GM18499 (cell line): ENCODE data around the gene FLNB.

ENCODE experiments used
- ATAC-seq: cut with Tn5 transposase; IDR thresholded peaks from one replicate; pipeline ENCODE4 v1.9.1; 2021; ENCODE audit warnings: moderate number of reproducible peaks; ENCODE audit not compliant: insufficient read depth, unreplicated experiment

FLNB gene

DNA sequence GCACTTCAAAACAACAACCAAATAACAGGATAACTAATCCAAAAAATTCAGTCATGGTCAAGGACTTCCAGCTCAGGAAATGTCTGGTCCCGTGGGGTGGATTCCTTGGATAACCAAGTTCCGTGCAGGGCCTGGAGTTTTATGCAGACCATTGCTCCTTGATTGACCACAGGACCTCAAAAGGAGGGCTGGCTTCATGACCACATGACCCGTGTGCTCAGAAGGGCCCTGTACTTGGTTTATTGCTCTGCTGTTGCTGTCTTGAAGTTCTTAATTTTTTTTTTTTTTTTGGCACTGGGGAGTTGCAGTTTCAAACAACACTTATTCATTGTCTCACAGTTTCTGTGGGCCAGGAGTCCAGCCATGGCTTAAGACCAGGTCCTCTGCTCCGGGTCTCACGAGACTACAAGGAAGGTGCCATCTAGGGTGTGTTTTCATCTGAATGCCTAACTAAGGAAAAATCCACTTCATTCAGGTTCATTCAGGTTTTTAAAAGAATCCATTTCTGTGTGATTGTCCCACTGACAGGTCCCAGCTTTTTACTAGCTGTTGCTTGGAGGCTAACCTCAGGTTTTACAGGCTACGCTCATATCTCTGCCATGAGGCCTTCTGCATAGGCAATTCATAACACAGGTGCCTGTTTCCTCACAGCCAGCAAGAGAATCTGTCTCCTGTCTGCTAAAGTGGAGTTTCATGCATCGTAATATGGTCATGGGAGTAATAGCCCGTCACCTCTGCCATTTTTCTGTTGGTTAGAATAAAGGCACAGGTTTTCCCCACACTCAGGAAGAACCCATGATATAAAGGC, 65.3 kb downstream of the FLNB start:
- ATAC-seq, result no peak

DNA sequence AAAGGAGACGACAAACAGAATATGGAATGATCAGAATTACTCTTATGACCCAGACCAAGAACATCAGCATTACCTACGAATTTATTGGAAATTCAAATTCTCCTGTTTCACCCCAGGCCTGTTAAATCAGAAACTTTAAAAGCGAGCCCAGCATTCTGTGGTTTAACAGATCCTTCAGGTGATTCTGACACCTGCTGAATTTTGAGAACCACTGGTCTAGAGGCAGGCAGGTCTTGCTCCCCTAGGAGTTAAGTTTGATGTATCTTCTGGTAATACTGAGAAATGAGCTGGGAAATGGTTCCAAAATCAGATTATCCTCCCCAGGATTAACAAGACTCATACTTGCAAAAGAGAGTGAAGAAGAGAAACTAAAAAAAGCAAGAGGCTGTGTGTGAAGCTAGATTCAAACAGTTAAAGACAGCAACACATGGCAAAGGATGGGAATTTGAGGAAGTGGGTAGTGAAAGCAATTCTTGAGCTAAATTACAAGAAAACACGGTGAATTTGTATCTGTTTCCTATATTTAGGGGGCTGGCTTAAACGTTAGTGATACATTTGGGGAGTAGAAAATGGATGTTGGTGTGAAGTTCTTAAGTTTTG, 66.0 kb downstream of the FLNB start:
- ATAC-seq, result no peak

DNA sequence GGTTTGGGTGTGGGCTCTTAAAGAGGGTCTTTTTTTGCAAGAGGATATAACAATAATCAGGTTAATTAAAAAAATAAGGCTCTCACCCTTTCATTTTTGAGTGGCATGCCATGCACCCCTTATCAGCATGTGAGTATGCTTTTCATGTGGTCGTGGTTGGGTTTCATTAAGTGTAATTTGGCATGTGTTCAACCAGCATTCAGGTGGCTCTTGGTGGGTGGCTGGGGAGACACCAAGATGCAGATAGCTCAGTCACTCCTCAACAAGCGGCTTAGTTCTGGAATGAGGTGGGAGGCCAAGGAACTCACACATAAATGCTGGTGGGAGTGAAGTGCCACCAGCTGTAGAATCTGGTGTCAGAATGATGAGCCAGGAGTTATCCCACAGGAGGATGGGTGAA, 66.8 kb downstream of the FLNB start:
- ATAC-seq, result no peak

DNA sequence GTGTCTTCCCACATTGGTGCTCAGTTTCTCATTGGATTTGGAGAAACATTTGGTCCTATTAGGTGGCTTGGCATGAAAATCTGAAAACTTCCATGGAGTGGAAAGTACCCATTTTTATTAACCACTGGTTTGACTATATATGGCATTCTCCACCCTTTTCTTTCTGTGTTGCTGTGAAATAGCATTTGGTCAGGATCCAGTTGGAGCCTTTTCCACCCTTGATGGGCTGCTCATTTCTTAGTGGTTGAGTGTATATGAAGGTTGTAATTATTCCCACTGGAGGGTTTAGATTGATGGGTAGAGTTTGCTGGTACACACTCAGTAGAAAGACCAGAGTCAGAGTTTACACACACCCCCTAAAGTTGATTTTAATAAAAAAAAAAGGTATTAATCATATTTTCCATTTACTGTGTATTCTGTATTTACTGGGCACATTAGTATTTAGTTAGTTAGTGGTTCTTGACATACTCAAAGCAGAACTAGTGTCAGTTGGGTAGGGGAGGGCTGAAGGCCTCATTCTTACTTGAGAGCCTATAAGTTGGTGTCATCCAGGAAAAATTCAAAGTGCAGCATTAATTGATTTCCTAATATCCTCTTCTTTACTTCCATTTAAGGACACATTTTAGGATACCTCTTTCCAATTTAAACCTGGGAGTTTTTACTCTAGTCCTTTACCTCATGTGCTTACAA, 69.5 kb downstream of the FLNB start:
- ATAC-seq, result no peak

DNA sequence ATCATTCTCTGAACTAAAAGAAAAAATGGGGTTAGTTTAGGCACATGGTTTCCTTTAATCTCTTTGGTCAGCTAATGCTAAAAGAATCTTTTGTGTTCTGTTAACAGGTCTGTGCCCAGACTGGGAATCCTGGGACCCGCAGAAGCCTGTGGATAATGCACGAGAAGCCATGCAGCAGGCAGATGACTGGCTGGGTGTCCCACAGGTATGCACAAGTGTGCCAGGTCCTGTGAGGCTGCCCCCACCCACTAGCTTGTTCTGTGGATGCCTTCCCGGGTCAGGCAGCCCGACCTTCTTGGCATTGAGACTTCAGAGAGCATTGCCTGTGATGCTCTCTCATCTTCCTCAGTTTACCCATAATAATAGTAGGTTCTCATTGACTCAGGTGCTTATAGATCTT, 70.4 kb downstream of the FLNB start:
- ATAC-seq, result no peak

DNA sequence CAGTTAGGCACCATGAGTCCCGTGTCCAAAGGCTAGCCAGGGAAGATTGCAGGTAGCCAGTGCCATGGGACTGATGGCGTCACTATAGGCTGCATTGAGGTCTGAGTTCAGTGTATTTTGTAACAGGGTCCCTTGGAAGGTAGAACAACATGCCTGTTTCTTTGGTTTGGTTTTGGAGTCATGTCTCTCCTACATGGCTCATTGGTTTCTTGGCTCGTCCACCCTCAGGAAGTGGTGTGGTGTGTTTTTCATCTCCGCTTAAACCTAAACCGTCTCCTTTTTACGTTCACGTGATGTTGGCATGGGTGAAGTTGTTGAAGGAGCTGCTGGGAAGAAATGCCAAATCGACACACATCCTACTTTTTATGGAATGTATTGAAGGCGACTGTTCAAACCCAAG, 71.6 kb downstream of the FLNB start:
- ATAC-seq, result no peak

DNA sequence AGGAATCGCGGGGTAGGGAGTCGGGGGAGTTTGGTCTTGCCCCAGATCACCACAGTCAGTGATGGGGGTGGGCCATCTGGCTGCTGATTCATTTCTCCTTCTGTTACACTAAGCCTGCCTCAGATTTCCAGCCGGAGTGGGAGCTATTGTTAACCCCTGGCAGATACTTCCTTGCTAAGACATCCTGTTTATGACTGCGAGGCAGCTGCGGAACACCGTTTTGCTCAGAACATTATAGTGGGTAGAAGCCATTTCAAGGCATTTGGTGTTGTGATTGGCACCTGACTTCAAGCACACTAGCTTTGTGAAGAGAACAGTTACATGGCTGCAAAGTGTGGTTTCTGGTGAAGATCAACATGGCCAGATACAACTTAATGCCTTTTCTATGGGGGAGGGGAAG, 73.8 kb downstream of the FLNB start:
- no peak for ATAC-seq

DNA sequence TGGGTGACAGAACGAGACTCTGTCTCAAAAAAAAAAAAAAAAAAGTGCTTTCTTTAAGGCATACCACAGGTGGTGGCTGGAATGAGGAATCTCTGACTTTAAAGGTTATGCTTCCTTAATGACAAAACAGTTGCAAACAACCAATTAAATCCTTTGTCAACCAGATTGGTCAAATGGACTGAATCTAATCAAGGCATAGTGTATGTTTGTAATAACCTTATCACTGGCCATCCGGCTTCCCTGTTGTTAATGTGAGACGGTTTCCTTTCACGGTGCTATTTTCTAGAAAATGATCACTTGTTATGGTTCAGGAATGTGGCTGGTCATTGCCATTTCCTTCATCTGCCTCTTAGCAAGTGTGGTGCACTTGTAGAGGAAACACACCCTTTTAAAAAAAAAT, 75.9 kb downstream of the FLNB start:
- ATAC-seq, result no peak

DNA sequence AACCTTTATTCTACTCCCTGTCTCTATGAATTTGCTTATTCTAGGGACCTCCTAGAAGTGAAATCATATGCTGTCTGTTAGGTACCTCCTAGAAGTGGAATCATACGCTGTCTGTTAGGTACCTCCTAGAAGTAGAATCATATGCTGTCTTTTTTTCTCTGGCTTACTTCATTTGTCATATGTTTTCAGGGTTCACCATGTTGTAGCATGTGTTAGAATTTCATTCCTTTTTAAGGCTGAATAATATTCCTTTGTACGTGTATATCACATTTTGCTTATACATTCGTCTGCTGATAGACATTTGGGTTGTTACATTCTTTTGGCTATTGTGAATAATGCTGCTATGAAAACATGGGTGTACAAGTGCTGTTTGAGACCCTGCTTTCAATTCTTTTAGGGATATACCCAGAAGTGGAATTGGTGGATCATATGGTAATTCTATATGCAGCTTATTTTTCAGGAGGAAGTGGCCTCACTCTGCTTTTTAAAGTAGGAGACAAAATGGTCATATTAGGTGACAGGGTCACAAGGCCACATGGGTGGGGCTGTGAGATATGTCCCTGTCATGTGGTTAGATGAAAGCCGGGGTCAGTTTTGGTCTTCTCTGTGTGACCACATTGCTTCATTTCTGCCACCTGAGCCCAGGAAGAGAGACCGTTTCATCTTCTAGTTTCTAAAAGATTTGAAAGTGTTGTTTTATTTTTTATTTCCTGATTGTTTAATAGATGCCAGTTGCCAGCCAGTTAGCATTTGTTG, 76.7 kb downstream of the FLNB start:
- no peak for ATAC-seq

DNA sequence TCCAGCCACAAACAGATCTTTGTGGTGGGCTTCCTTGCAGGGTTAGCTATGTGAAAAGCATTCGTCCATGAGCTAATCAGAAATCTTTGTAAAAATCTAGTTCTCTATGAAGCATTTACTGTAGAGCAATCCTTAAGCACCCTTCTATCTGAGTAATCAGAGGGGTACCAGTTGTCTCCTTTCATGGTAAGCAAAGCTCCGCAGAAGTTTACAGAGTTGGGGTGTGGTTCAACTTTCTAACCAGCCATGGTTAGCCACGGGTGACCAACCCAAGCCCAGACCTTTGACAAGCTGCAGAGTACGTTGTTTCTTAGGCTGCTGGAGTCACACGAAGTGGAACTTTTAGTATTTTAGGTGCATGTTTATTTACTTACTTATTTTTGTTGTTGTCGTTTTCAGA, 77.4 kb downstream of the FLNB start:
- no peak for ATAC-seq

DNA sequence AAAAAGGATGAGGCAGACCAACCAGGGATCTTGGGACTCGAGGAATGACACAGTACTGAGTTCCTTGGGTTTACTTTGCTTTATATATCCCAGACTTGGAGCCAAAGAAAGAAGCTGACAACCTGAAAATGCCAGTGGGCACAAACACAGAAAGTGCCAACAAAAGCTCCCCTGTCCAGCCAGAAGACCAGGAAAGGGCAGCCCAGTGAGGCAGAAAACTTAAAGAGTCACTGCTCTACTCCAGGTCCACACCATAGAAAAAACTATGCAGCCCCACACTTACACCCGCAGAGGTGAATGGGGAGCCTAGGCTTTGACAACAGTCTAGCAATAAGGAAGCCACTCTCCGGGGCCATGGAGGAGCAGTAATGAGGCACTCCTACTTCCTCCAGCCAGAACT, 80.3 kb downstream of the FLNB start:
- no peak for ATAC-seq

DNA sequence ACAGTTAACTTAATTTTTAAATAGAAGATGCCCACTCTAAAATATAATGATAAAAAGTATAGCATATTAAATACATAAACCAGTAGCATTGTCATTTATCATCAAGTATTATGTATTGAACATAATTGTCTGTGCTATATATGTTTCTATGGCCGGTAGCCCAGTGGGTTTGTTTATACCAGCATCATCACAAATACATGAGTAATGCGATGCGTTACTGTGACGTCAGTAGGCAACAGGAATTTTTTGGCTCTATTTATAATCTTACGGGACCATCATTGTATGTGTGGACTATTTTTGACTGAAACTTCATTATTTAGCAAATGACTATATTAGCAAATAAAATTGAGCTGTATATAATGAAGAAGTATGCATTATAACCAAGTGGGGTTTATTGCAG, 82.1 kb downstream of the FLNB start:
- ATAC-seq, result no peak

DNA sequence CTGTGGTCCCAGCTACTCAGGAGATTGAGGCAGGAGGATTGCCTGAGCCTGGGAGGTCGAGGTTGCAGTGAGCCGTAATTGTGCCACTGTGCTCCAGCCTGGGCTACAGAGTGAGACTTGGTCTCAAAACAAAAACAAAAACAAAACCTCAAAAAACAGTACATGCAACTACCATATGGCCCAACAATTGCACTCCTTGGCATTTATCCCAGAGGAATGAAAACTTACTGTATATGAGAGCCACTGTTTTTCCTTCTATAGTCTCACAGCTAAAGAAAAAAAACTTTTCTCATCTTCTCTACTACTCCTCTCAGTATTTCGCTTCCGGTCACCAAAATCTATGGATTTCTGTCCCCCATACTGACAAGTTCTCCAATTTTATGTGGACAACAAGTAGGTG, 84.3 kb downstream of the FLNB start:
- ATAC-seq, result no peak

DNA sequence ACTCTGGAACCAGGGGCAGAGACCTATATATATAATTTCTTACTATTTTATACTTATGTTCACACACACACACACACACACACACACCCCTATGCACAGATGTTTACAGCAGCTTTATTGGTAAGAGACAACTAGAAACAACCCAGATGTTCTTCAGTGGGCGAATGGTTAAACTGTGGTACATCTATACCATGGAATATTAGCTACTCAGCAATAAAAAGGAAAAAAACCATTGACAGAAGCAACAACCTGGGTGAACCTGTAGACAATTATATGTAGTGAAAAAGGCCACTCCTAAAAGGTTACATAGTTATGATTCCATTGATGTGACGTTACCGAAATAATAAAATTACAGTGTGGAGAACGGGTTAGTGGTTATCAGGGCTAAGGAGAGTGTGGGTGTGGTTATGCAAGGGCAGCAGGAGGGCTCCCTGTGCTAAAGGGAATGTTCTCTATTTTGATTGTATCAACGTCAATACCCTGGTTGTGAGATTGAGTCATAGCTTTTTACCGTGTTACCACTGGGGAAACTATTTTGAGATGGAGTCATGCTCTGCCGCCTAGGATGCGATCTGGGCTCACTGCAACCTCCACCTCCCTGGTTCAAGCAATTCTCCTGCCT, 85.5 kb downstream of the FLNB start:
- ATAC-seq, result no peak

DNA sequence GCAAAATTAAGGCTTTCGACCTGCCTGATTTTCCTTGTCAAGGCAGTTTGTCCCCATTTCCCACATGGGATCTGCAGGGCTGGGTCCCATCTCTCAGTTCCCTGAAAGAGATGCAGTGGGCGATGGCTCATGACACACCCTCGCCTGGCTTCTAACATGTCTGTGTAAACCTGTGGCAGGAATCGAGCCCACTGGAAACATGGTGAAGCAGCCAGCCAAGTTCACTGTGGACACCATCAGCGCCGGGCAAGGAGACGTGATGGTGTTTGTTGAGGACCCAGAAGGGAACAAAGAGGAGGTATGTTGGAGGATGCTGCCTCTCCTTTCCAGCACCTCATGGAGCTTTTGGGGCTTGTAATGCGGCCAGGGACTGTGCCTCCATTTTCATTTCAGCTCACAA, 86.4 kb downstream of the FLNB start:
- no peak for ATAC-seq

DNA sequence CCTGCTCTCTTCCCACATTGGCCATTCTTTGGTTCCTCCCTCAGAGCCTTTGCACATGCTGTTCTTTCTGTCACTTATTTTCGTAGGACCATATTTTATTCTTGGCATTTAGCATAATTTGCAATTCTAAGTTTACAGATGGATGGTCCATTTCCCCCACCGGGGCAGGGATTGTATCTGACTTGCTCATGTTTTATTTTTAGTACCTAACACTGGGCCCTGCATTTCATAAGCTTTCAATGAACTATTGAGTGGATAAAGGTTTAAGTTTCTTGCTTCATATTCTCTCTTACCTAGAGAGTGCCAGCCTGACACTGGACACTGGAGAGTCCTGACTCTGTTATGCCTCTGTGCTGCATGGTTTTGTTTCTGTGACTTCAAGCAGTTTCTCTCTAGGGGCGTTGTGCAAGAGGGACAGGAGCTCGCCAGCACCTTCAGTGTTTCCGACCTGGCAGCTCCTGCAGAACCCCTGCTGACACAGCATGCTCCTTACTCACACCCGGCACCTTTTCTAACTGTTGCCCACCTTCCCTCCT, 87.4 kb downstream of the FLNB start:
- ATAC-seq, result no peak

DNA sequence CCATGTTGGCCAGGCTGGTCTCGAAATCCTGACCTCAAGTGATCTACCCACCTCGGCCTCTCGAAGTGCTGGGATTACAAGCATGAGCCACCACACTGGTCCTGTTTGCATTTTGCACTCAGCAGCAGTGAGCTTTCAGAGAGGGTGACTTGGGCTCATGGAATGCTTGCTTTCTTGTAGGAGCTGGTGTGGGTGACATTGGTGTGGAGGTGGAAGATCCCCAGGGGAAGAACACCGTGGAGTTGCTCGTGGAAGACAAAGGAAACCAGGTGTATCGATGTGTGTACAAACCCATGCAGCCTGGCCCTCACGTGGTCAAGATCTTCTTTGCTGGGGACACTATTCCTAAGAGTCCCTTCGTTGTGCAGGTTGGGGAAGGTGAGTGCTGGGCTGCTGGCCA, 90.3 kb downstream of the FLNB start:
- no peak for ATAC-seq

DNA sequence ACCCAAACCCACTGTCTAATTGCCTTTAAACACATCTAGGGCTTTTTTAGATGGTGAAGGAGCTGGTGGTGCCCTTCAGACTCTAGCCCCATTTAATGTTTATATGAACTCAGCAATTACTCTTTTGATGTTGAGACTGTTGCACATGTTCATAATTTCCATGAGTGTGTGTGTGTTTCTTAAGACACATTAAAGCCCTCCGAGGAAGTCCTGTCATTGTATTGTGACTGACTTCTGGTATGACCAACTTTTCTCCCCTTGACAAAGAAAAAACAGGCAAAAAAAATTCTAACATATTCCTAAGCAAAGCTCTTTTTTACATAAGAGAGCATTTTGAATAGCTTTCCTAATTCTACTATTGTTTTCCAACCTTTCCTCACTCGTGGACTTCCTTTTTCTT, 91.6 kb downstream of the FLNB start:
- no peak for ATAC-seq

DNA sequence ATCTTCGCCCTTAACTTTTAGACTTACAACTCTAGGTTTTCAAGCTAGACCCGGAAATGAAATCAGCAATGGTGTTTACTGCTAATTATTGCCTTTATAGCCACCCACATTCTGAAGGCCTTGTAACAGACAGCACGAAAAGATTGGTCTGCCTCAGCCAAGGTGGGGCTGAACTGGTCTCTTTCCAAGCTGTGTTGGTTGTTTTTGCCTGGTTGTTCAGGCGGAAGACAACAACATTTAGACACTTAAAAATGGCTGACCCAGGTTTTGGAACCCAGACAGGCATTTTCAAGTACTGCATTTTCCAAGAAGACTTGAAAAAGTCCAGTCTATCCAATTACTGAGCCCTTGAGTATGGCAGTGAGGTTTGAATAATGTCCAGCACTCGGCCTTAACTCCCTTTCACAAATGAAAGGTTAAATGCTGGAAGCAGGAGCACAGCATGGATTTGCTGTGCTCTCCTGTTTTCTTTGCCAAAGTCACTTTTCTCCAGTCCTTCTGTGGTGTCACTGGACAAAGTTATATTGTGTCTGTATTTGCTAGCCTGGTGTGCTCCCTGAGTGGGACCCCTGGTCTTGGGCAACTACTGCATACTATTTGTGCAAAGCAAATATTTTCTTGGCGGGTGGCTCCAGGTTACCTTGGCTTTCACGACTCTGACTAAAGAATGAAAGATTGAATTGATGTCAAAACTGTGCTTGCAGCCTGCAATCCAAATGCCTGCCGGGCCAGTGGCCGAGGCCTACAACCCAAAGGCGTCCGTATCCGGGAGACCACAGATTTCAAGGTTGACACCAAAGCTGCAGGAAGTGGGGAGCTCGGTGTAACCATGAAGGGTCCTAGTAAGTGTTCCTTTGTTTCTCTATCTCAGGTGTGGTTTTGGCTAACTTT, 93.5 kb downstream of the FLNB start:
- ATAC-seq, result no peak
